CD14-positive monocyte (primary cell): ENCODE measurements around the gene BFSP1. TPM values are rescaled to one million over a fixed set of nuclear protein-coding genes. Genes with fewer than 3 reads are reported as not detected.

Experiments
- DNase-seq, 3 donors: peaks; one replicate each; pipeline ENCODE4 v3.0.0-alpha.2; 2011 to 2022
- H2AFZ ChIP-seq: 2 replicates; pipeline ENCODE4 v1.6.0; 2012; ENCODE audit warnings: mild to moderate bottlenecking, low read depth, low read length, inconsistent platforms; ENCODE audit not compliant: insufficient read depth, poor library complexity, severe bottlenecking
- H3K27ac ChIP-seq, 2 donors: 1 replicate in 1 of 2; 2 replicates in 1 of 2; pipeline ENCODE4 v1.5.1; 2012 to 2013; ENCODE audit warnings: low read length in 2 of 2, control low read depth in 1 of 2, inconsistent platforms in 1 of 2, low read depth in 1 of 2, mild to moderate bottlenecking in 1 of 2
- H3K27me3 ChIP-seq, 2 donors: one replicate each; pipeline versions ENCODE4 v1.6.0 to v1.6.1; 2011 to 2013; ENCODE audit warnings: low read length in 2 of 2; ENCODE audit not compliant: control insufficient read depth in 2 of 2, insufficient read depth in 2 of 2
- H3K36me3 ChIP-seq, 2 donors: replicated peaks in 1 of 2; 1 replicate in 1 of 2; 2 replicates in 1 of 2; pipeline versions ENCODE4 v1.5.1 to v1.6.1; 2012 to 2013; ENCODE audit warnings: low read length in 2 of 2, control low read depth in 1 of 2, inconsistent platforms in 1 of 2, mild to moderate bottlenecking in 1 of 2; ENCODE audit not compliant: insufficient read depth in 2 of 2, control insufficient read depth in 1 of 2
- H3K4me1 ChIP-seq, 2 donors: 1 replicate in 1 of 2; 2 replicates in 1 of 2; pipeline versions ENCODE4 v1.5.1 to v1.6.1; 2012 to 2013; ENCODE audit warnings: low read length in 2 of 2, control low read depth in 1 of 2, inconsistent platforms in 1 of 2, mild to moderate bottlenecking in 1 of 2, moderate library complexity in 1 of 2; ENCODE audit not compliant: insufficient read depth in 2 of 2, control insufficient read depth in 1 of 2
- H3K4me2 ChIP-seq: replicated peaks from 2 replicates; pipeline ENCODE3; 2012; ENCODE audit warnings: low read length, moderate library complexity, mild to moderate bottlenecking; ENCODE audit not compliant: poor library complexity, severe bottlenecking; ENCODE audit errors: extremely low read depth
- H3K4me3 ChIP-seq, 3 experiments: fragments of 200-600 bp in 1 of 3; sonication (generic) in 1 of 3; replicated peaks in 1 of 3; 1 replicate in 2 of 3; 2 replicates in 1 of 3; pipeline ENCODE4 v1.5.1; 2011 to 2013; ENCODE audit warnings: low read length in 3 of 3, mild to moderate bottlenecking in 3 of 3, control low read depth in 2 of 3, low read depth in 2 of 3, inconsistent platforms in 1 of 3, moderate library complexity in 1 of 3
- H3K79me2 ChIP-seq: 2 replicates; pipeline ENCODE4 v1.6.0; 2012; ENCODE audit warnings: mild to moderate bottlenecking, control low read depth, inconsistent platforms, low read length, moderate library complexity; ENCODE audit not compliant: insufficient read depth
- H3K9ac ChIP-seq: 2 replicates; pipeline ENCODE4 v1.6.0; 2017; ENCODE audit warnings: low read length, mild to moderate bottlenecking; ENCODE audit not compliant: insufficient read depth, poor library complexity, severe bottlenecking
- H3K9me3 ChIP-seq, 2 donors: replicated peaks in 1 of 2; 1 replicate in 1 of 2; 2 replicates in 1 of 2; pipeline versions ENCODE4 v1.5.1 to v1.6.1; 2012 to 2013; ENCODE audit warnings: low read length in 2 of 2, control low read depth in 1 of 2; ENCODE audit not compliant: control insufficient read depth in 1 of 2, insufficient read depth in 1 of 2
- H4K20me1 ChIP-seq: 2 replicates; pipeline ENCODE4 v1.6.0; 2012; ENCODE audit warnings: mild to moderate bottlenecking, low read length, control low read depth, moderate library complexity; ENCODE audit not compliant: insufficient read depth
- H3K27ac Mint-ChIP-seq, 7 donors: one replicate each; pipeline ENCODE4 v1.8.0; 2020; ENCODE audit warnings: mild to moderate bottlenecking in 7 of 7, mixed read lengths in 7 of 7, moderate library complexity in 6 of 7, inconsistent platforms in 2 of 7
- H3K27me3 Mint-ChIP-seq, 3 donors: one replicate each; pipeline ENCODE4 v1.8.0; 2021 to 2022; ENCODE audit warnings: low read depth in 3 of 3, mild to moderate bottlenecking in 3 of 3, mixed read lengths in 3 of 3, moderate library complexity in 3 of 3, inconsistent platforms in 1 of 3
- H3K36me3 Mint-ChIP-seq, 2 donors: one replicate each; pipeline ENCODE4 v1.8.0; 2020; ENCODE audit warnings: mixed read lengths in 2 of 2, inconsistent platforms in 1 of 2, mild to moderate bottlenecking in 1 of 2
- H3K4me1 Mint-ChIP-seq: one replicate; pipeline ENCODE4 v1.8.0; 2020; ENCODE audit warnings: mild to moderate bottlenecking, mixed read lengths
- H3K4me3 Mint-ChIP-seq, 2 donors: one replicate each; pipeline ENCODE4 v1.8.0; 2020; ENCODE audit warnings: mild to moderate bottlenecking in 2 of 2, mixed read lengths in 2 of 2, moderate library complexity in 1 of 2
- H3K9me3 Mint-ChIP-seq, 7 donors: one replicate each; pipeline ENCODE4 v1.8.0; 2020 to 2022; ENCODE audit warnings: mixed read lengths in 7 of 7, mild to moderate bottlenecking in 6 of 7, moderate library complexity in 6 of 7, inconsistent platforms in 2 of 7
- CTCF ChIP-seq: fragments of 200-600 bp; IDR thresholded peaks from one replicate; pipeline ENCODE4 v1.8.0; 2022; ENCODE audit warnings: antibody characterized with exemption, mild to moderate bottlenecking
- WGBS: methylation state at CpG from one replicate; pipeline ENCODE4 v1.1.5; 2013; ENCODE audit warnings: missing lambda C conversion rate; ENCODE audit not compliant: insufficient coverage; 5-methylcytosine and 5-hydroxymethylcytosine counted together
- intact Hi-C, 2 donors: fragments of 100-400 bp; cut with micrococcal nuclease; formaldehyde crosslinking; loops; one replicate each; pipeline versions ENCODE4 v1.15.0 to v1.15.1; 2023
- polyA plus RNA-seq, 3 donors: library from polyadenylated mRNA; depleted of rRNA in 1 of 3; unstranded in 2 of 3; stranded (reverse) in 1 of 3; fragments of 300-500 nt in 2 of 3; fragments of >200 nt in 1 of 3; fragmentation: Illumina TruSeq in 2 of 3; gene quantifications; 1 replicate in 2 of 3; 2 replicates in 1 of 3; pipeline ENCODE4 v1.2.3, GENCODE V29; 2012 to 2021

Gene BFSP1
- polyA plus RNA-seq, 3 donors = not detected

GRCh38 chr20:17560344-17561074, 29.3 kb upstream of the BFSP1 start:
- Histone ChIP-seq H2AFZ (no peak overlapping the region), H3K4me1 (peaks cover 4 to 5% of the 10 kb centered on the region in 2 donors), H3K27me3 (peaks cover 0 to 1% of the 10 kb centered on the region in 2 donors), H3K9me3 (no peaks in the 10 kb centered on the region), H3K36me3 (no peaks in the 10 kb centered on the region), H3K27ac (no peak overlapping the region), H4K20me1 (no peaks in the 10 kb centered on the region), H3K4me3 (no peak overlapping the region), H3K9ac (no peak overlapping the region), H3K79me2 (no peaks in the 10 kb centered on the region), H3K4me2 (no peak overlapping the region)
- peaks cover 0 to 4% (median 0%) of the 10 kb centered on the region in 3 donors for H3K27me3 Mint-ChIP-seq
- WGBS = 91% methylated on average over 4 of the region's 5 CpGs
- intact Hi-C loops = loop anchor here in 1 of 2 donors (10.0 kb wide), 1 partner anchor 124 kb away; the partner anchor contains the start of gene RRBP1
- peaks cover 9% of the 10 kb centered on the region for H3K4me1 Mint-ChIP-seq
- no peak for TF ChIP-seq CTCF
- H3K9me3 Mint-ChIP-seq = peaks cover 0 to 2% (median 0%) of the 10 kb centered on the region in 7 donors
- peak overlapping the region in 1 of 7 donors; percentile 33 for H3K27ac Mint-ChIP-seq
- H3K36me3 Mint-ChIP-seq = no peaks in the 10 kb centered on the region
- DNase-seq = no peak
- no peak overlapping the region for H3K4me3 Mint-ChIP-seq

GRCh38 chr20:17559338-17559737, 28.2 kb upstream of the BFSP1 start:
- no peak for DNase-seq
- TF ChIP-seq CTCF = no peak
- Mint-ChIP-seq H3K27ac (peak overlapping the region in 2 of 7 donors; percentile 38 to 96), H3K4me1 (peaks cover 9% of the 10 kb centered on the region), H3K27me3 (no peaks in the 10 kb centered on the region), H3K9me3 (no peaks in the 10 kb centered on the region), H3K36me3 (no peaks in the 10 kb centered on the region), H3K4me3 (no peak overlapping the region)
- no peaks in the 10 kb centered on the region for H3K36me3 ChIP-seq
- H3K4me2 ChIP-seq = no peak overlapping the region
- peaks cover 4 to 5% of the 10 kb centered on the region in 2 donors for H3K4me1 ChIP-seq
- H3K27ac ChIP-seq = no peak overlapping the region
- intact Hi-C loops = no loop called here
- no peak overlapping the region for H3K9ac ChIP-seq
- H3K9me3 ChIP-seq = no peaks in the 10 kb centered on the region
- no peak overlapping the region for H3K4me3 ChIP-seq
- 86% methylated on average over 4 of the region's 6 CpGs for WGBS
- no peak overlapping the region for H2AFZ ChIP-seq
- H3K79me2 ChIP-seq = no peaks in the 10 kb centered on the region
- H3K27me3 ChIP-seq = no peaks in the 10 kb centered on the region
- no peaks in the 10 kb centered on the region for H4K20me1 ChIP-seq
